Measurements from ENCODE around the gene NDST3.
"Not testable (repeated sequence)": the region's sequence is repeated elsewhere in the genome, so short reads cannot be mapped to it uniquely, and the experiment has no call there.

NDST3 gene

GRCh38 chr4:118265312-118266144, 231.2 kb downstream of the NDST3 start:
- in situ Hi-C loops (cut with MboI; ENCODE audit: low sequenced_read_pairs) = no loop called here

GRCh38 chr4:118266145-118266496, 231.8 kb downstream of the NDST3 start:
- in situ Hi-C loops (cut with MboI; ENCODE audit: low sequenced_read_pairs) = not testable (repeated sequence)

GRCh38 chr4:118268780-118269179, 234.5 kb downstream of the NDST3 start:
- in situ Hi-C loops (cut with MboI; ENCODE audit: low sequenced_read_pairs) = no loop called here

- in situ Hi-C loops (cut with MboI; ENCODE audit: low sequenced_read_pairs) = no loop called here
Observed at GRCh38 chr4:118270492-118270891, 236.2 kb downstream of the NDST3 start.

GRCh38 chr4:118271788-118272187, 237.5 kb downstream of the NDST3 start:
- in situ Hi-C loops (cut with MboI; ENCODE audit: low sequenced_read_pairs) = no loop called here

GRCh38 chr4:118273642-118274041, 239.4 kb downstream of the NDST3 start:
- in situ Hi-C loops (cut with MboI; ENCODE audit: low sequenced_read_pairs) = no loop called here

GRCh38 chr4:118276580-118276979, 242.3 kb downstream of the NDST3 start:
- in situ Hi-C loops (cut with MboI; ENCODE audit: low sequenced_read_pairs) = no loop called here

GRCh38 chr4:118277243-118277642, 243.0 kb downstream of the NDST3 start:
- in situ Hi-C loops (cut with MboI; ENCODE audit: low sequenced_read_pairs) = no loop called here

GRCh38 chr4:118278473-118279274, 244.4 kb downstream of the NDST3 start:
- in situ Hi-C loops (cut with MboI; ENCODE audit: low sequenced_read_pairs) = no loop called here

- in situ Hi-C loops (cut with MboI; ENCODE audit: low sequenced_read_pairs) = no loop called here
Observed at GRCh38 chr4:118279328-118279727, 245.0 kb downstream of the NDST3 start.

GRCh38 chr4:118279920-118280432, 245.7 kb downstream of the NDST3 start:
- in situ Hi-C loops (cut with MboI; ENCODE audit: low sequenced_read_pairs) = no loop called here

- in situ Hi-C loops (cut with MboI; ENCODE audit: low sequenced_read_pairs) = no loop called here
Observed at GRCh38 chr4:118280501-118281218, 246.4 kb downstream of the NDST3 start.

GRCh38 chr4:118281611-118282442, 247.5 kb downstream of the NDST3 start:
- in situ Hi-C loops (cut with MboI; ENCODE audit: low sequenced_read_pairs) = no loop called here

- in situ Hi-C loops (cut with MboI; ENCODE audit: low sequenced_read_pairs) = no loop called here
Observed at GRCh38 chr4:118282692-118283091, 248.4 kb downstream of the NDST3 start.

GRCh38 chr4:118284169-118284568, 249.9 kb downstream of the NDST3 start:
- in situ Hi-C loops (cut with MboI; ENCODE audit: low sequenced_read_pairs) = no loop called here

GRCh38 chr4:118285931-118286330, 251.6 kb downstream of the NDST3 start:
- in situ Hi-C loops (cut with MboI; ENCODE audit: low sequenced_read_pairs) = no loop called here

- in situ Hi-C loops (cut with MboI; ENCODE audit: low sequenced_read_pairs) = no loop called here
Observed at GRCh38 chr4:118286685-118287084, 252.4 kb downstream of the NDST3 start.

GRCh38 chr4:118287711-118288451, 253.6 kb downstream of the NDST3 start:
- in situ Hi-C loops (cut with MboI; ENCODE audit: low sequenced_read_pairs) = no loop called here

GRCh38 chr4:118289794-118290193, 255.5 kb downstream of the NDST3 start:
- in situ Hi-C loops (cut with MboI; ENCODE audit: low sequenced_read_pairs) = no loop called here

GRCh38 chr4:118290951-118291350, 256.7 kb downstream of the NDST3 start:
- in situ Hi-C loops (cut with MboI; ENCODE audit: low sequenced_read_pairs) = no loop called here

Data from HL-60/S4 treated with phorbol 12-myristate 13-acetate at 8.2 ng/mL for 4 days and 3 days (cell line).